Common myeloid progenitor, CD34-positive (primary cell): ENCODE results near the gene DCLK1.

Experiments used
- CTCF ChIA-PET: fragments of 350-600 bp; sonication (Branson Sonifier 250); formaldehyde crosslinking; loops from one replicate; lab custom pipeline; 2021; ENCODE audit warnings: antibody characterized with exemption; lab: Charles Lee
- POLR2A ChIA-PET: fragments of 350-600 bp; sonication (Branson Sonifier 250); formaldehyde crosslinking; loops from one replicate; lab custom pipeline; 2021; ENCODE audit warnings: antibody characterized with exemption; lab: Charles Lee
- DNase-seq, 3 donors: peaks; one replicate each; pipeline versions ENCODE4 v3.0.0 to v3.0.0-alpha.2; 2013
- H3K27ac ChIP-seq, 2 experiments: 1 replicate in 1 of 2; 2 replicates in 1 of 2; pipeline ENCODE4 v1.7.0; 2013; ENCODE audit warnings: inconsistent platforms in 2 of 2, low read length in 2 of 2, mild to moderate bottlenecking in 2 of 2, low read depth in 1 of 2, moderate library complexity in 1 of 2; ENCODE audit not compliant: severe bottlenecking in 2 of 2, insufficient read depth in 1 of 2, poor library complexity in 1 of 2
- H3K27me3 ChIP-seq, 5 experiments: replicated peaks in 2 of 5; 1 replicate in 3 of 5; 2 replicates in 2 of 5; pipeline versions ENCODE4 v1.6.1 to v1.7.0; 2013; ENCODE audit warnings: low read length in 4 of 5, mild to moderate bottlenecking in 2 of 5, moderate library complexity in 2 of 5, inconsistent platforms in 1 of 5; ENCODE audit not compliant: insufficient read depth in 5 of 5, control insufficient read depth in 4 of 5
- H3K36me3 ChIP-seq, 4 experiments: 1 replicate in 2 of 4; 2 replicates in 2 of 4; pipeline versions ENCODE4 v1.6.1 to v1.7.0; 2013; ENCODE audit warnings: low read length in 3 of 4, control low read depth in 1 of 4, mild to moderate bottlenecking in 1 of 4; ENCODE audit not compliant: control insufficient read depth in 4 of 4, insufficient read depth in 4 of 4
- H3K4me1 ChIP-seq, 4 experiments: 1 replicate in 3 of 4; 2 replicates in 1 of 4; pipeline versions ENCODE4 v1.6.1 to v1.7.1; 2013; ENCODE audit warnings: low read length in 3 of 4, mild to moderate bottlenecking in 3 of 4, control low read depth in 1 of 4, inconsistent platforms in 1 of 4, moderate library complexity in 1 of 4; ENCODE audit not compliant: control insufficient read depth in 4 of 4, insufficient read depth in 4 of 4; ENCODE audit errors: control extremely low read depth in 1 of 4
- H3K4me3 ChIP-seq, 7 experiments: 1 replicate in 4 of 7; 2 replicates in 3 of 7; pipeline versions ENCODE4 v1.5.1 to v1.7.0; 2013; ENCODE audit warnings: mild to moderate bottlenecking in 7 of 7, low read length in 6 of 7, moderate library complexity in 6 of 7, inconsistent platforms in 2 of 7, low read depth in 2 of 7, control low read depth in 1 of 7; ENCODE audit not compliant: insufficient read depth in 4 of 7, control insufficient read depth in 1 of 7; ENCODE audit errors: extremely low read depth in 1 of 7
- H3K9me3 ChIP-seq, 5 experiments: 1 replicate in 4 of 5; 2 replicates in 1 of 5; pipeline versions ENCODE4 v1.6.1 to v1.7.1; 2013; ENCODE audit warnings: low read length in 4 of 5, mild to moderate bottlenecking in 2 of 5, inconsistent platforms in 1 of 5, low read depth in 1 of 5, moderate library complexity in 1 of 5; ENCODE audit not compliant: control insufficient read depth in 4 of 5, insufficient read depth in 2 of 5; ENCODE audit errors: control extremely low read depth in 1 of 5
- WGBS: methylation state at CpG from one replicate; pipeline ENCODE4 v1.1.5; 2013; ENCODE audit not compliant: insufficient coverage; 5-methylcytosine and 5-hydroxymethylcytosine counted together

The DCLK1 gene

GRCh38 chr13:36067746-36068381, 63.3 kb downstream of the DCLK1 start:
- Histone ChIP-seq H3K27me3 (no peaks in the 10 kb centered on the region), H3K27ac (no peak overlapping the region), H3K9me3 (no peaks in the 10 kb centered on the region), H3K4me1 (no peaks in the 10 kb centered on the region), H3K36me3 (no peaks in the 10 kb centered on the region), H3K4me3 (no peak overlapping the region)
- CTCF ChIA-PET: no interaction called here
- 95% methylated on average over 2 of the region's 3 CpGs for WGBS
- DNase-seq: no peak
- POLR2A ChIA-PET: no interaction called here

GRCh38 chr13:36062249-36062648, 68.9 kb downstream of the DCLK1 start:
- Histone ChIP-seq H3K27me3 (no peaks in the 10 kb centered on the region), H3K4me3 (no peak overlapping the region), H3K36me3 (no peaks in the 10 kb centered on the region), H3K4me1 (no peaks in the 10 kb centered on the region), H3K27ac (no peak overlapping the region), H3K9me3 (no peaks in the 10 kb centered on the region)
- CTCF ChIA-PET: no interaction called here
- POLR2A ChIA-PET: no interaction called here
- no CpG with 5 or more reads among the region's 1 CpG for whole genome bisulfite sequencing
- DNase-seq: no peak

- Histone ChIP-seq H3K9me3 (no peaks in the 10 kb centered on the region), H3K27me3 (no peaks in the 10 kb centered on the region), H3K36me3 (no peaks in the 10 kb centered on the region), H3K27ac (no peak overlapping the region), H3K4me3 (no peak overlapping the region), H3K4me1 (no peaks in the 10 kb centered on the region)
- WGBS: 83% methylated on average over 2 of the region's 4 CpGs
- ChIA-PET POLR2A (no interaction called here), CTCF (no interaction called here)
- DNase-seq: no peak
Measured at GRCh38 chr13:36061621-36062020, 69.6 kb downstream of the DCLK1 start.

- Histone ChIP-seq H3K36me3 (no peaks in the 10 kb centered on the region), H3K4me1 (no peaks in the 10 kb centered on the region), H3K4me3 (no peak overlapping the region), H3K9me3 (no peaks in the 10 kb centered on the region), H3K27ac (no peak overlapping the region), H3K27me3 (no peaks in the 10 kb centered on the region)
- DNase-seq: no peak
- 94% methylated on average over 2 of the region's 4 CpGs for WGBS
- CTCF ChIA-PET: no interaction called here
- POLR2A ChIA-PET: no interaction called here
Measured at GRCh38 chr13:36061054-36061453, 70.1 kb downstream of the DCLK1 start.

GRCh38 chr13:36059321-36059720, 71.9 kb downstream of the DCLK1 start:
- no peak overlapping the region for H3K4me3 ChIP-seq
- H3K27me3 ChIP-seq: no peaks in the 10 kb centered on the region
- CTCF ChIA-PET: no interaction called here
- H3K4me1 ChIP-seq: no peaks in the 10 kb centered on the region
- no peaks in the 10 kb centered on the region for H3K9me3 ChIP-seq
- WGBS: no CpG with 5 or more reads among the region's 1 CpG
- H3K27ac ChIP-seq: no peak overlapping the region
- POLR2A ChIA-PET: no interaction called here
- H3K36me3 ChIP-seq: no peaks in the 10 kb centered on the region
- no peak for DNase-seq

GRCh38 chr13:36058116-36058515, 73.1 kb downstream of the DCLK1 start:
- DNase-seq: no peak
- H3K9me3 ChIP-seq: no peaks in the 10 kb centered on the region
- 89% methylated on average over 2 of the region's 2 CpGs for WGBS
- POLR2A ChIA-PET: no interaction called here
- CTCF ChIA-PET: no interaction called here
- no peak overlapping the region for H3K4me3 ChIP-seq
- no peak overlapping the region for H3K27ac ChIP-seq
- H3K36me3 ChIP-seq: no peaks in the 10 kb centered on the region
- no peaks in the 10 kb centered on the region for H3K27me3 ChIP-seq
- H3K4me1 ChIP-seq: no peaks in the 10 kb centered on the region

- CTCF ChIA-PET: no interaction called here
Measured at GRCh38 chr13:36057547-36057946, 73.6 kb downstream of the DCLK1 start.

More at GRCh38 chr13:36057547-36057946, 73.6 kb downstream of the DCLK1 start:
- Histone ChIP-seq H3K4me1 (no peaks in the 10 kb centered on the region), H3K27ac (no peak overlapping the region), H3K36me3 (no peaks in the 10 kb centered on the region), H3K9me3 (no peaks in the 10 kb centered on the region), H3K27me3 (no peaks in the 10 kb centered on the region), H3K4me3 (no peak overlapping the region)
- POLR2A ChIA-PET: no interaction called here
- no CpG with 5 or more reads among the region's 1 CpG for WGBS
- no peak for DNase-seq
